ENCODE measurements around the gene HIPK2.

The HIPK2 gene

GRCh38 chr7:139699640-139700504 is 77.9 kb downstream of the HIPK2 start:
- in situ Hi-C loops (cut with MboI; ENCODE audit: low sequenced_read_pairs): no loop called here

GRCh38 chr7:139698844-139699243 is 79.0 kb downstream of the HIPK2 start:
- in situ Hi-C loops (cut with MboI; ENCODE audit: low sequenced_read_pairs): no loop called here

- in situ Hi-C loops (cut with MboI; ENCODE audit: low sequenced_read_pairs): no loop called here
Observed at GRCh38 chr7:139698278-139698677, 79.5 kb downstream of the HIPK2 start.

DNA sequence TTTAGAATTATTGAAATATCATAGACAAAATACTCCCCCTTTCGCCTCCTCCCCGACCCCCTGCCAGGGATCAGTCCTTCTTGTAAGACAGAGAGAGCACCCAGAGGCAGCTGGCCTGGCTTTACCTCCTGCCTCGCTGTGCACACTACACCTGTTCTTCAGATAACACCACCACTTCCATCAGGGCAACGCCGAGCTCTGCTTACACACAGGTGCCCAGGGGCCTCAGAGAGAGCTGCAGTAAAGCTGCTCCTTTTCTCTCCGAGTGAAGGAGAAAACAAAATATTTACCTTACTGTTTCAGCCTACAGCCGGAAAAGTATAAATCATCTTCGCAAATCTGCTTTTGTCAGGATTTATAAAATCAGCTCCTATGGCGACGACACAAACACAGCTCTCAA is 80.7 kb downstream of the HIPK2 start:
- in situ Hi-C loops (cut with MboI; ENCODE audit: low sequenced_read_pairs): no loop called here

DNA sequence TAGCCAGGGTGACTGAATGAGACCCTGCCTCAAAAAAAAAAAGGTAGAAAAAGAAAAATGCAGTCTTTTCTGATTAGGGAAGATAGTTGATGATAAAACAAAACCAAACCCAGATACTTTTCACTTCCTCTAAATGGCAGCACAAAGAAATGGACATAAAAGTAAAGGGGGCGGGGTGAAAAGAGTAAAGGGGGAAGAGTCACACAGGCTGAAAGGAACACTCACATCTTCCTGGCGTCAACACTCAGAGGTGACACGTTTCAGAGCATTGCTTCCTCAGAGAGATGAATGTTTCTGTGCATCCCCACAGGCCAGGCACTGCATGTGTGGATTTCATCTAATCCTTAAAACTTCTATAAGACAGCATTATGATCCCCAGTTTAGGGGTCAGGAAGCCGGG is 81.2 kb downstream of the HIPK2 start:
- in situ Hi-C loops (cut with MboI; ENCODE audit: low sequenced_read_pairs): no loop called here

DNA sequence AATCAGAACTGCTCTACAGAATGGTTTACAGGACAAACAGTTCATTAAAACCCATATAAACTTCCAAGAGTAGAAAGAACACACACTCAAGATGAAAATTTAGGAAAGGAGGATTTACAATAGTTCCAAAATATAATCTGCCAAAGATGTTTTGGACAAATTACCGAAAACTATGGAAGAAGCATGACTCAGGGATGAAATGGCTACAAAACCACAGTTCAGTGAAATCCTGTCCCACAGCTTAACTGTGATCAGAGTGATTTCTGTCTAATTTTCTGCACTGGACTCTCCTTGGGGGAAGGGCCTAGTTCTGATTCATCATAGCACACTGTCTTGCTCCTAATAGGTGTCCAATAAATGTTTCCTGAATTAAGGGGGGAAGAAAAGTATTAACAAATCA is 82.2 kb downstream of the HIPK2 start:
- in situ Hi-C loops (cut with MboI; ENCODE audit: low sequenced_read_pairs): no loop called here

DNA sequence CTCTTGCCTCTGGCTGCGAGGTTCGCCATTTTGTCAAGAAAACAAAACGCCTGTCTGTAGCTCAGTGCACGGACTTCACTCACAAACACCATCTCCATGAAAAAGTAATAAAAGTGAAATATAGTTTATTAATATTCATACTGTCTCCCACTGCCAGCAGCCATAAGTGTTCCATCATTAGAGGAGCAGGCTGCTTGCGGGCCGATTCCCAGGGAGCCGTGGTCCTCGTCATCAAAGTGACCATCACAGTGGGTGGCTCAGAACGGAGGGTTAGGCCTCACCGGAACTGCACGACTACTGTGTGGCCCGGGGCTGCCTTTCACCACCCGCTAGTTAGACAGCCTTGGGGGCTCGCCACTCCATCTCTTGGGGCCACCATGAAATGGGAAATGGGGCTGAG is 82.7 kb downstream of the HIPK2 start:
- in situ Hi-C loops (cut with MboI; ENCODE audit: low sequenced_read_pairs): no loop called here

- in situ Hi-C loops (cut with MboI; ENCODE audit: low sequenced_read_pairs): no loop called here
Observed at GRCh38 chr7:139694389-139694676, 83.5 kb downstream of the HIPK2 start.

GRCh38 chr7:139693651-139694388 is 84.0 kb downstream of the HIPK2 start:
- in situ Hi-C loops (cut with MboI; ENCODE audit: low sequenced_read_pairs): no loop called here

DNA sequence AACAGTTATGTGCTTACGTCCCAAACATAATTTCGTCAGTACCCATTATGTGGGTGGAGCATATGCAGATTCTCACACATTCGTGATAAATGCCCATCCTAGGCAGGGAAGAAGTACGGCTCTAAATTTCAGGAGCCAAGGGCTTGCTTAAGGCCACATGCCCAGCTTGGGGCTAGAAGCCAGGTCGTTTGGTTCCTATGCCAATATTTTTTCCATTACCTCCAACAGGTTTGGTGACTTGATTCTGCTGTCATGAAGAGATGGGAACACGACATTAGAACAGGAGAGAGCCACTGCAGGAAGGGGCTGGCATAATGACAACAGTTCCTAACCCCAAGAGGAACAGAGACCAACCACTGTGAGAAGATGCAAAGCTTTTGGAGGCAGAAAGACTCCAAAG is 85.1 kb downstream of the HIPK2 start:
- in situ Hi-C loops (cut with MboI; ENCODE audit: low sequenced_read_pairs): no loop called here

GRCh38 chr7:139691253-139691781 is 86.5 kb downstream of the HIPK2 start:
- in situ Hi-C loops (cut with MboI; ENCODE audit: low sequenced_read_pairs): no loop called here

DNA sequence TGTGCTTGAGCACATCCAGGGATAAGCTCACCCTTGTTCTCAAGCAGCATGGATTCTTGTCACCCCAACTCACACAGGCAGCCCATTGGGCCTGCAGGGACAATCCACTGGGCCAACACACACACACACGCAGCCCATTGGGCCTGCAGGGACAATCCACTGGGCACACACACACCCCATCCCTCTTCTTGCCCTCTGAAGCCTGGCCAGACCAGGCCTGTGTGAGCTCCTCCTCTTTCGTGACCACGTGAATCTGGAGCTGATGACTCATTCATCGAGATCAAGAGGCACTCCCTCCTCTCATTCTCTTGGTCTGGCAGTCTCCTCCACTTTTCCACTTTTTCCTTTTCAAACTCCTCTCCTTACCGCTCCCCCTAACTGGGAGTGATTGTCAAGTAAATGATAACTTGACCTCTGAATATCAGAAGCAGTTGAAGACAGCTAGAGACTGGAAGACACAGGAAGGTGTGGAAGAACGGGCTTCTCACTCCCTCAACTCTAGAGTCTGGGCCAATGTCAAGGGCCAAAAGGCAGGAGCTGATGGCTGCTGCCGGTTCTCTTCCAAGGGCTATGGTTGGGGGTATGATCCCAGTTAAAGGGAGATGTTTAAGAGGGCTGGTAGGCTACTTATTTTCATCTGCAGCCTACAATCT is 89.7 kb downstream of the HIPK2 start:
- in situ Hi-C loops (cut with MboI; ENCODE audit: low sequenced_read_pairs): no loop called here

- in situ Hi-C loops (cut with MboI; ENCODE audit: low sequenced_read_pairs): no loop called here
Observed at GRCh38 chr7:139687211-139687954, 90.4 kb downstream of the HIPK2 start.

GRCh38 chr7:139683137-139683921 is 94.5 kb downstream of the HIPK2 start:
- in situ Hi-C loops (cut with MboI; ENCODE audit: low sequenced_read_pairs): no loop called here

DNA sequence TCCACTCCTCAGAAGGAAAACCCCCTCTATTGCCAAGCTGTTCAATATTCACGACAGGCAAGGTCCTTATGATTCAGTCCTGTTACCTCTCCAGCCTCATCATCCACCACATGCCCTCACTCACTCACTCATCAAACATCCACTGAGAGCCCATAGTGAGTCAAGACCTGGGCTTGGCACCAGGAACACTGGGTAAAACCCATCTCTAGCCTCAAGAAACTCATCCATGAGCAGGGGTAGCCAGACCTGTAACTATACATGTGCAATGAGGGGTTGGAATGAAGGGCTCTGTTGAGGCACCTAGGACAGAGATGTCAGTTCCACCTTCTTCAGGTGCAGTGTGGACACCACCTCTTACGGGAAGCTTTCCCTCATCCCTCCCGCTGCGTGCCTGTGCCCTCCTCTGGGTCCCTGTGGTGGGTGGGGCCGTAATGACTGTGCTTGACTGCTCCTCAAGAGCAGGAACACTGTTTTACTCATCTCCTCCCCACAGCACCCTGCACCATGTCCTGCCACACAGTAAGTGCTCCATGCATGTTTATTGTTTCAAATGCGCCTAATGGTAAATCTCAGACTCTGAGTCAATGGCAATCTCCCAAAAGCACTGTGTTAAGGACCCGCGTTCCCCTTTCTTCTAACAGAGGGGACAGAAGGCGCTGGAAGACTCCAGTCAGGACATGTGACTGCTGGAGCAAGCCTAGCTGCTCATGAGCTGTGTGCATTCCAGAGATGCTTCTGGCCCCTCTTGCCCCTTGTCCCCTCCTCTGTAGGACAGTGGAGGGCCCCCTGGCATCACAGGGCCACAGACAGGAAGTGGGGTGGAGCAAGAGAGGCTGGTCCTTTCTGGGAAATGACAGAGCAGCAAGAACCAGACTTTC is 95.4 kb downstream of the HIPK2 start:
- in situ Hi-C loops (cut with MboI; ENCODE audit: low sequenced_read_pairs): no loop called here

DNA sequence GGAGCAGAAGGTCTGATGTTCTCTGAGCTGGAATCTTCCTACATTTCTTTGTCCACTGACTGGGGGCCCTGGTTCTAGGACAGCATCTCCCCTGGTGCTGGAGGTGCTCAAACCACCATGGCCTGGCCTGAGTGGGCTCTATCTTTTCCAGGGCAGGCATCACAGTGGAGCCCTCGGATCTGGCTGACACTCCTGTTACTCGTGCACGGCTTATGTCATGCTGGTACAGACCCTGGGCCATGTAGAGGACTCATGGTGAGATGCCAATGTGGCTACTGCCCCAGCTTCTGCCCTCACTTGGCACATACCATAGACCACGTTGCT is 96.0 kb downstream of the HIPK2 start:
- in situ Hi-C loops (cut with MboI; ENCODE audit: low sequenced_read_pairs): no loop called here

DNA sequence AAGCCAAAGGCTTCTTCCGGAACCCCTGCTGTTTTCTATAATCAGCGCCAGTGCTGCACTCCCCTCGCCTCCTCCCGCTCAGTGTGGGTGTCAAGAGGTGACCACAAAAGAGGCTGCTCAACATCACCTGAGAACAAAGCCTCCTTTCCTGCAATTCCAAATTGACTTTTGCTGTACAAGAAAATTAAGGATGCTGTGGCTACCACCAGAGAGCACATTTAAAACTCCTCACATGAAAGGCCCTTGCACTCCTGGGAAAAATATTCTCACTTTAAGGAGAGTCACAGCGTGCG is 96.4 kb downstream of the HIPK2 start:
- in situ Hi-C loops (cut with MboI; ENCODE audit: low sequenced_read_pairs): no loop called here

- in situ Hi-C loops (cut with MboI; ENCODE audit: low sequenced_read_pairs): no loop called here
Observed at GRCh38 chr7:139680676-139681462, 96.9 kb downstream of the HIPK2 start.

Measured in HL-60/S4 treated with retinoic acid at 250 ng/mL for 4 days and 3 days (cell line).